Measurements from ENCODE around the gene LILRB3.
A peak's percentile ranks its signal among the peaks of the same experiment; 100 is the strongest.
"Not testable (repeated sequence)": the region's sequence is repeated elsewhere in the genome, so short reads cannot be mapped to it uniquely, and the experiment has no call there.

Gene LILRB3

DNA sequence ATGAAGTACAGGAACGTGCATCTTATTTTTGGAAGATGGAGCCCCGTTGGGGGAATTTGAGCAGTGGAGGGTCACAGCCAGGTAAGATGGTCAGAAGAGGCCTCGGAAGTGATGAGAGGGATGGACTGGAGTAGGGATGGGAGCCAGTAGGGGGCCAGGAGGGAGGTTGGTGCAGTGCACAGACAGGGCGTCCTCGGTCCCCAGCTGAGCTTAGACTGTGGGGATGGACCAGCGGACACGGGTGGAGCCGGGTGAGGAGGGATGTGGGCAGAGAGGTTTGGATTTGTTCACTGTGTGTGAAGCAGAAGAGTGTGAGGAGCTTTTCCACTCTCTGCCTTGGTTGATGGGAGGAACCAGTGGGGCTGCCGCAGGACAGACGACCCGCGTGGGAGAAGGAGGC, 11.6 kb downstream of the LILRB3 start:
- no peak for DNase-seq (ENCODE audit: low read depth in 2 of 3, low spot score in 1 of 3)

DNA sequence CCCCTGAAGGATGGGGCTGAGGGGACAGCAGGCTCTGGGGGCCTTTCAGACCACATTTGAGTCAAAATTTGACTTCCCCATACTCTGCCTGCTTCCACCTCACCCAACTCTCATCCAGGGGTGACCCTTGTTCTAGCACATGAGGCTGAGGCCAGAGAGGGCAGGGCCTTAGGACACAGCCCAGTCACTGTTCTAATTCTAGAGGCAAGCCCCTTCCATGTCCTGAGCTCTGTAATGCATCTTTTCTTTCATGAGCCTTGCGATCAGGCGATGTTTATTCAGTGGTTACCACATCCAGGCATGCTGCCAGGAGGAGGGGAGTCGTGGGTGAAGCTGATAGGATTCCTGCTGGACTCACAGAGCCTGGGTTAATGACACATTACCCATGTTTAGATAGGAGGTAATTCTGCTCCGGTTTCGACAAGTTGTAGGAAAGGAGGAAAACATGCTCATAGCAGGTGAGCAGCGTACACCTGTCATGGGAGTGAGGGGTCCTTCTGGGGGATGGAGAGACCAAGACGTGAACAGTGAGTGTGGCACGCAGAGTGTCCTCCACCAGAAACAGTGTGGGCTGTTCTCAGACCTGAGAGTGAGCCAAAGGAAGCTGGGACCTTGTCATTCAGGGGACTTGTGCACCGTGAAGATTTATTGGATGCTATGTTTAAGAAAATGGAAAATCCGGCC, 12.9 kb downstream of the LILRB3 start:
- DNase-seq (ENCODE audit: low read depth in 2 of 3, low spot score in 1 of 3): no peak

DNA sequence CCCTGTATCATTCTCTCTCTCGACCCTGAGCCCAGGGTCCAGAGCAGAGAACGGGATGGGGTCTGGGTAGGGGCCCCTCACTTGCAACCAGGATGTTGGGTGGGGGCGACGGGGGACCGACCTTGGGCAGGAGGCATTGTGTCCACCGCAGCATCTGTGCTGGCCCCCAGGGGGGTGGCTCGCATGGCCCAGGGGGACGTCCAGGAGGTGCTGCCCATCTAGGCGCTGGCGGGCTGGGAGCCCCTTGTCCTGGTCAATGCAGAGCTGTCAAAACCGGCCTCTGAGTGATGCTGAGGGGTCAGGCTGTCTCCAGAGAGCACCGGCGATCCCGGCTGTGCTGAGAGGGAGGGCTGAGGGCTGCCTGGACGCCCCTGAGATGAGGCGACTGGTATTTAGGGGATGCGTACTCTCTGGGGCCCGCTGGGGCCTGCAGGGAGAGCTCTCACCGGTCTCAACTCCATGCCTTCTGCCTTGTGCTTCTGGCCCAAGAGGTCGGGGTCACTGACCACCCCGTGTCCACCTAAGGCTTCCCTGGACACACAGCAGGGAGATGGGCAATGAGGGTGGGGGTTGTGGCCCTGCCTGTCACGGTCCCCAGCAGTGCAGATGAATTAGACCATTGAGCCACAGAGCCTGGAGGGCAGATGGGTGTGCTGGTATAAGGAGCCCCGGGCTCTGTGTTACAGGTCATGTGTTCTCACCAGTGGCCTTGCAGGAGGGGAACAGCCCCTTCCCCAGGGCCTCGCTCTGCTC, 13.6 kb downstream of the LILRB3 start:
- DNase-seq (ENCODE audit: low read depth in 2 of 3, low spot score in 1 of 3): no peak

DNA sequence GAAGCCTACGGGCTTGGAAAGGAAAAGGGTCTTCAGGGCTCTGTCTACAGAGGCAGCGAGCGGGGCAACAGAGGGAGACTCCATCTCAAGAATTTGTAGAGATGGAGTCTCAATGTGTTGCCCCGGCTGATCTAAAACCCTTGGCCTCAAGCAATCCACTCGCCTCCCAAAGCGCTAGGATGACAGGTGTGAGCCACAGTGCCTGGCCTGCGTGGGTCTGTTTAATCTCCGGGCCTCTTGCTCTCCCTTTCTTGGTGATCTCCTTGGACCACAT, 14.1 kb downstream of the LILRB3 start:
- DNase-seq (ENCODE audit: low read depth in 2 of 3, low spot score in 1 of 3): no peak

DNA sequence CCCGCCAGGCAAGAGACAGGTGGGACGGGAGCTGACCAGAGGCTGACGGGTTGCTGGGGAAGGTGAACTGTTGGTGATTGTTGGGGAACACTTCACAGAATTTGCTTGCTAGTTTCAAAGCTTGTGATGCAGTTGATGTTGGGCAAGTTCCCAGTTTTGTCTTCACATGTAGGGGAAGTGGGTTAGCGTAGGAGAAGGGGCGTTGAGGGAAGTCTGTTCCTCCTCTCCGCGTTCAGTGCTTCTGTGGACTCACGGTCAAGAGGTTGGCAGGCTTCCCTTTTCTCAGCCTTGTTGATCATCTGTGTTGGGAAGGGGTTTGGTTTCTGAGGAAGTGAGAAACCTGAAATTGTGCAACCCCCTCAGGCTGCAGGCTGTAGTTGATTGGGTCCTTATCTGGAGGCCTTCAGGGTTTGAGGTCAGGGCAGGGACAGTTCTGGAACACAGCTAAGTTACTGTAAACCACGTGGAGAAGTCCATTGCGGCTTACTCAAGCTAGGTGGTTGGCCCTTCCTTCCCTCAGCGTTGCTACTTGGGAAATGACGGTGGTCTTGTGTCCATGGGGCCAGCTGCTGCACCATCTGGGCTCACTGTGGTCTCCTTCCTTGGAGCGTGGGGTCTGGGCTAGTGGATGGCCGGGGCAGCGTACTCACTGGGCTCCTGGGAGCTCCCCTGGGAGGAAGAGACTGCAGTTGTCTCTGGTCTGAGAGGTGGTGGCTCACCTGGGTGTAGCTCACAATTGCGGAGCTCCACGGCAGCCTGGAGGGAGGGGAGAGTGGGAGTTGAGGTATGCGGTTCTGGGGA, 14.6 kb downstream of the LILRB3 start:
- DNase-seq (ENCODE audit: low read depth in 2 of 3, low spot score in 1 of 3): peak; percentile 54 to 65 (median 59)

DNA sequence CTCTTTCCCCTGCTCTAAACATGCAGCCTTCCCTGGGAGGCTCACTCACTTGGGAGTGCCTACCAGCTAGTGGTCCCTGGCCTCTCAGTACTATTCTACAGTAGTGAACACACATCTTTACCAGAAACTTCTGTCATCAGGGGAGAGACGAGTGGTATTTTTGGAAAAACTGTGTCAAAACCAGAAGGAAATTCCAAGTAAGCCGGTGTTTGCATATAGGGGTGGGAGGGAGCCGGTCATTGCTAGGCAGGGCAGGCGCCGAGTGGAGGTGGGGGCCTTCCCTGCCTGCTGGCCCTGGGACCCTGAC, 15.2 kb downstream of the LILRB3 start:
- no peak for DNase-seq (ENCODE audit: low read depth in 2 of 3, low spot score in 1 of 3)

DNA sequence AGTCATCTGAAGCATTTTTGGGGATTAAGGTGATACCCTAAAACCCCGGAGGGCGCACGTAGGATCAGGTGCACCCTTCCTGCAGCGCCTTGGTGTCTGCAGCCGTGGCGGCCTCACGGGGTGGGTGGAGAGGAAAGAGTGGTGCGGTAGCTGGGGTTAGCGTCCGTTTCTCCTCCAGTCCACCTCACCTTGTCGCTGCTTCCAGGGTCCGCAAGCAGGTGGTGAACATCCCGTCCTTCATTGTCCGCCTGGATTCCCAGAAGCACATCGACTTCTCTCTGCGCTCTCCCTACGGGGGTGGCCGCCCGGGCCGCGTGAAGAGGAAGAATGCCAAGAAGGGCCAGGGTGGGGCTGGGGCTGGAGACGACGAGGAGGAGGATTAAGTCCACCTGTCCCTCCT, 15.6 kb downstream of the LILRB3 start:
- DNase-seq (ENCODE audit: low read depth in 2 of 3, low spot score in 1 of 3): not testable (repeated sequence)

DNA sequence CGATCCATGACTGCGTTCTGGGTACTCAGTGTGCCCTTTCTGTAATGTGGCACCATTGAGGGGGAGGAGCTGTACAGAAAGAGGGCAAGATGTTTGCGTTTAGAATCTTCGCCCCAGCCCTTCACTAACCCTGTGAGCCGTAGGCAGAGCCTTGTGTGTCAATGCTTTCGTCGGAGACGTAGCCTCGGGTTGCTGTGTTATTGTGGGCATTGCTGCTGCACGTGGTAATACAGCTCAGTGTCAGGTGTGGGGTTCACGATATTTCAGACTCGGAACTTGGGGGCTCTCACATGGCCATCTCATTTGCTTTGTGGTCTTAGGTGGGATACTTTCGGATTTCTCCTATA, 16.0 kb downstream of the LILRB3 start:
- no peak for DNase-seq (ENCODE audit: low read depth in 2 of 3, low spot score in 1 of 3)

DNA sequence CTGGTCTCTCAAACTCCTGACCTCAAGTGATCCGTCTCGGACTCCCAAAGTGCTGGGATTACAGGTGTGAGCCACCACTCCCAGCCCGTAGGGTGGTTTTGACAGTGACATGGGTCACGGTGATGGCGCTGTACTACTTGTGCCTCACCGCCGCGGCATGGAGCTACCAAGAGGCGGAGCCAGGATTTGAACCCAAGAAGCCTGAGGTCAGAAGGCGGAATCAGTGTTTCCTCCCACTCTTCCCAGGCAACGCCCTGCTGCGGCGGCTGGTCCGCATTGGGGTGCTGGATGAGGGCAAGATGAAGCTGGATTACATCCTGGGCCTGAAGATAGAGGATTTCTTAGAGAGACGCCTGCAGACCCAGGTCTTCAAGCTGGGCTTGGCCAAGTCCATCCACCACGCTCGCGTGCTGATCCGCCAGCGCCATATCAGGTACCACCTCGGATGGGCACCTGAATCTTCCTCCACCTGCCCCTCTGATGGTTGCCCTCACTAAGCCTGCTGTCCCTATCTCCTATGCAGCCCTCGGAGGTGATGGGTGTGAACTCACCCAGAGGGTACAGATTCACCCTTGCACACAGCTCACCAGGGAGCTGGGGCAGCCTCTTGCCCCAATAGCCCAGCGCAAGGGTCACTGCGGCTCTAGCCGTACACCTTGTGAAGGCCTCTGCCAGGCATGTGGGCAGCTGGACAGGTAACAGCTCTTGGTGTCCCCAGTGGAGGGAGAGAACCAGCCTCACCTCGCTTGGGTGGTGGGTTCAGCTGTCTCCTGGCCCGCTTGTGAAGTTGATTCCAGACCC, 16.6 kb downstream of the LILRB3 start:
- DNase-seq (ENCODE audit: low read depth in 2 of 3, low spot score in 1 of 3): no peak

DNA sequence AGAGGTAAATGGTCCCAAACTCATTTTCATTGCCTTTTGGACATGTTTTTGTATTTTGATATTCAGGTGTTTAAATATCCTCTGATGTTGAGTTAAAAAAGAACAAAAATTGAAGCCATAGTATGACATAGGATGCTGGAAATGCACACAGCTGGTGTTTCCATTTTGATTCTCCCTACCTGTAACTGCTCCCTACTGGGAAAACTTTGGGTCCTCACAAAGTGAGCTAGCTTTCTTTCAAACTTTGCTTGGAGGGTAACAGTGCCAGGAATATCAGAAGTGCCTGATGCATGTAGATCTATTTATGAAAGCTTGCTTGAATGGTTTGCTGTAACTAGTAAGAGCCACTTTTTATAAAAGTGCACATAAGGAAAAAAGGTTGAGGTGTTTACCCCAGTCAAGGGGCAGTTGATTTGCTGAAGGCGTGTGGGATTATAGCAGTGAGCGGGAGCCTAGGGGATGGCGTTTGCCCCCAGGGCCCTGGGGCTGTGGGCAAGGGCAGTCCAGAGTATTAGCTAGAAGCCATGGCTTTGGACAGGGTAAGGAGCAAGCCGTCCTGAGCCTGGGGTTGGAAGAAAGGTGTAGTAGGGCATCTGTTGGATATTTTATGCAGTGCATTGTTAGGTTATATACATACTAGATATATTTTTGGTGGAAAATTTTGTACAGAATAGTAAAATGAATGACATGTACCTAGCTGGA, 17.9 kb downstream of the LILRB3 start:
- no peak for DNase-seq (ENCODE audit: low read depth in 2 of 3, low spot score in 1 of 3)

DNA sequence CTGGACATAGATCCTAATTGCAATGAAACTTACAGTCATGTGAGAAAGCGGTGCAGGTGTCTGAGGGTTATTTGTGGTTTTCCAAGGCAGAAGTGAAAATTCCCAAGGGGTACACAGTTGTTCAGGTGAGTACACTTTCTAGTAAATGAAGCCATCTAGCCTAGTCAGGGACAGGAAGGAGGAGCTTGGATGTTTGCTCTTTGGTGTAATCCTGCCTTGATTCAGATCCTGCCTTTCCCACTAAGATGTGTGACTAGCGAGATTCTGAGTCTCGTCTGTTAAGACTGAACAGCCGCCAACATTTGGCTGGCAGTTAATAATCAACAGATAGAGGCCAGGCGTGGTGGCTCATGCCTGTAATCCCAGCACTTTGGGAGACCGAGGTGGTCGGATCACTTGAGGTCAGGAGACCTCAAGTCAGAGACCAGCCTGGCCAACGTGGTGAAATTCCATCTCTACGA, 19.6 kb downstream of the LILRB3 start:
- no peak for DNase-seq (ENCODE audit: low read depth in 2 of 3, low spot score in 1 of 3)

DNA sequence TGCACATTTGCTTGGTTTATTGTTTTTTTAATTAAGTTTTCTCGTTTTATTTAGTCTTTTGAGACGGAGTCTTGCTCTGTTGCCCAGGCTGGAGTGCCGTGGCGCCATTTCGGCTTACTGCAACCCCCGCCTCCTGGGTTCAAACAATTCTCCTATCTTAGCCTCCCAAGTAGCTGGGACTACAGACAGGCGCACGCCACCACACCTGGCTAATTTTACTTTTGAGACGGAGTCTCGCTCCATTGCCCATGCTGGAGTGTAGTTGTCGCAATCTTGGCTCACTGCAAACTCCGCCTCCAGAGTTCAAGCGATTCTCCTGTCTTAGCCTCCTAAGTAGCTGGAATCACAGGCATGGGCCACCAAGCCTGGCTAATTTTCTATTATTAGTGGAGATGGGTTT, 20.8 kb downstream of the LILRB3 start:
- DNase-seq (ENCODE audit: low read depth in 2 of 3, low spot score in 1 of 3): no peak

DNA sequence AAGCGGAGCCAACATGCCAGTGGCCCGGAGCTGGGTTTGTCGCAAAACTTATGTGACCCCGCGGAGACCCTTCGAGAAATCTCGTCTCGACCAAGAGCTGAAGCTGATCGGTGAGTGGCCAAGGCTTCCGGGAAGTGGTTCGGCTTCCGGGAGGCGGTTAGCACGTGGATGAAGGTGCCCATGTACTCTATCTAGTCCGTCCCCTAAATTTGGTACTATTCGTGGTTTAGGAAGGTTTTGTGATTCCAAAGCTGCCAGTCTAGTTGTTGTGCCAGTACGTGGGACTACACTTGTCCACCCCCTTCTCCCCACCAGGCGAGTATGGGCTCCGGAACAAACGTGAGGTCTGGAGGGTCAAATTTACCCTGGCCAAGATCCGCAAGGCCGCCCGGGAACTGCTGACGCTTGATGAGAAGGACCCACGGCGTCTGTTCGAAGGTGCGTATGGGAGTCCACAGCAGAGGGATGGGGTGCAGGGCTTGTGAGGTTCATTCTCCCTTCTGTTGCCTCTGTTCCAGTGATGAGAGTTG, 21.6 kb downstream of the LILRB3 start:
- DNase-seq (ENCODE audit: low read depth in 2 of 3, low spot score in 1 of 3): no peak

DNA sequence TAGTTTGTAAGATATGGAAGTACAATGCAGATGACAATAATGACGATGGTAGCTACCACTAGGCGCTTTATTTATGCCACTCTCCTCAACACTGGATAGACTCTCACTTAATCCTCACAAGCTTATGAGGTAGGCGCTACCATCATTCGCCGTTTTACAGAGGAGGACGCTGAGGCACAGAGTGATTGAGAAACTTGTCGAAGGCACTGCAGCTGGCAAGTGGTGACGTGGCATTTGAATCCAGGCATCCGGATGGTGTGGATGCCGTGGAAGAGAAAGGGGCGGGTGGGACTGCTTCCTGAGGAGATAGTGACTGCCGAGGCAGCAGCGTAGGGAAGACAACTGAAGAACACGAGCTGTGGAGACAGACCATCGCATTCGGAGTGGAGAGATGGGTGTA, 23.4 kb downstream of the LILRB3 start:
- DNase-seq (ENCODE audit: low read depth in 2 of 3, low spot score in 1 of 3): no peak

DNA sequence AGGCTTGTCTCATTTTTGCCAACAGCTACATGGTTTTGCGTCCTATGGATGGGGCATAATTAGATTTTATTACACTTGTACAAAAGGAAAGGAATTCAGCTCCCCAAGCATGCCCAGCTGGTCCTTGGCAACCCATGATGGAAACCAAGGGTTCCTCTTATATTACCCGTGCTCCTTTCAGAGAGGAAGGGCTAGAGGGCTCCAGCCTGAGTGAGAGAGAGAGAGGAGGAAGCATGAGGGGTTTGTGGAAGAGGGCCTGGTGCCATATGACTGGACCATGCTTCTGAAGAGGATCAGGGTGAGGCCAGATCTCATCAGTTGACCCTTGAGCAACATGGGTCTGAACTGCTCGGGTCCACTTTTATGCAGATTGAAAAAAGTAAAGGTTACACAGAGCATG, 25.7 kb downstream of the LILRB3 start:
- DNase-seq (ENCODE audit: low read depth in 2 of 3, low spot score in 1 of 3): no peak

DNA sequence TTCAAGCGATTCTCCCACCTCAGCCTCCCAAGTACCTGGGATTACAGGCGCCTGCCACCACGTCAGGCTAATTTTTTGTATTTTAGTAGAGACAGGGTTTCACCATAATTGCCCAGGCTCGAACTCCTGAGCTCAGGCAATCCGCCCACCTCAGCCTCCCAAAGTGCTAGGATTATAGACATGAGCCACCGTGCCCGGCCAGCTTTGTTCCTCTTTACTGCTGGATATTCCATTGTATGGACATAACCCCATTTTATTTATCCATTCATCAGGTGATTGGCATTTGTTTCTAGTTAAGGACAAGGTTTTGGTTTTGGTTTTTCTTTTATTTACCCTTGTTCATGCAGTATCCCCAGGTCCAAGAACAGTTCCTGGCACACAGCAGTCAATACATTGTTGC, 26.3 kb downstream of the LILRB3 start:
- no peak for DNase-seq (ENCODE audit: low read depth in 2 of 3, low spot score in 1 of 3)

DNA sequence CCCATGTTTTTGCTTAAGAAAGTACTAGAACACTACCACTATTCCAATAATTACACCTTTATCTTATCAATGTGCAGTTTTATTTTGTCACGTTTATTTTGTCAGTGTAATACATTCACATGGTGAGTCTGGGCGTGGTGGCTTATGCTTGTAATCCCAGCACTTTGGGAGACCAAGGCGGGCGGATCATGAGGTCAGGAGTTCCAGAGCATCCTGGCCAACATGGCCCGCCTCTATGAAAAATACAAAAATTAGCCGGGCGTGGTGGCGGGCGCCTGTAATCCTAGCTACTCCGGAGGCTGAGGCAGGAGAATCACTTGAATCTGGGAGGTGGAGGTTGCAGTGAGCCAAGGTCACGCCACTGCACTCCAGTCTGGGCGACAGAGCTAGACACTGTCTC, 28.3 kb downstream of the LILRB3 start:
- DNase-seq (ENCODE audit: low read depth in 2 of 3, low spot score in 1 of 3): not testable (repeated sequence)

DNA sequence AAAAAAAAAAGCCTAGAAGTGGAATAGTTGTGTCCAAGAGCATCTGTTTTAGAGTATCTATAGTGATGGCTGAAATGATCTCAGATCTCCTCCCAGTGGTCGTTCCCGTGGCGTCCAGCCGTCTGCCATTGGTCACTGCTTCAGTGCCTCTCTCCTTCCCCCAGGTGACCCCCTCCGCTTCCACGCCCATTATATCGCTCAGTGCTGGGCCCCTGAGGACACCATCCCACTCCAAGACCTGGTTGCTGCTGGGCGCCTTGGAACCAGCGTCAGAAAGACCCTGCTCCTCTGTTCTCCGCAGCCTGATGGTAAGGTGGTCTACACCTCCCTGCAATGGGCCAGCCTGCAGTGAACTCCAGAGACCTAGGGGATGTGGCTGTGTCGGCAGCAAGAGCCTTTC, 29.8 kb downstream of the LILRB3 start:
- no peak for DNase-seq (ENCODE audit: low read depth in 2 of 3, low spot score in 1 of 3)

DNA sequence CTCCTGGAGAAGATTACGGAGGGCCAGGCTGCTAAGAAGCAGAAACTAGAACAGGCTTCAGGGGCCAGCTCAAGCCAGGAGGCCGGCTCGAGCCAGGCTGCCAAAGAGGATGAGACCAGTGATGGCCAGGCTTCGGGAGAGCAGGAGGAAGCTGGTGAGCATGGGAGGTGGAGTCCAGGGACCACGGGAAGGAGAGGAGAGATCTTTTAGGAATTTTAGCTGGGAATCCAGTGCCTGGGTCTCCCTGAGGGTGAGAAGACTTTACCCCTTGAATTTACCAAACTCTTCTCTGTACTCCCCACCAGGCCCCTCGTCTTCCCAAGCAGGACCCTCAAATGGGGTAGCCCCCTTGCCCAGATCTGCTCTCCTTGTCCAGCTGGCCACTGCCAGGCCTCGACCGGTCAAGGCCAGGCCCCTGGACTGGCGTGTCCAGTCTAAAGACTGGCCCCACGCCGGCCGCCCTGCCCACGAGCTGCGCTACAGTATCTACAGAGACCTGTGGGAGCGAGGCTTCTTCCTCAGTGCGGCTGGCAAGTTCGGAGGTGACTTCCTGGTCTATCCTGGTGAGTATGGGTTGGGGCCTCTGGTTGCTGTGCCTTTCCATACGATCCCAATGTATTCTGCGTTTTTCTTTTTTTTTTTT, 30.9 kb downstream of the LILRB3 start:
- DNase-seq (ENCODE audit: low read depth in 2 of 3, low spot score in 1 of 3): no peak

All from stimulated activated CD4-positive, alpha-beta T cell treated with anti-CD3 and anti-CD28 coated beads, Interleukin-12 subunit alpha, Interleukin-12 subunit beta, amount 100 ng/mL, for 48 hours (primary cell).